ENCODE measurements around the gene IL22RA2. TPM values are rescaled to one million over a fixed set of nuclear protein-coding genes. Genes with fewer than 3 reads are reported as not detected.

Gene IL22RA2
- total RNA-seq, 2 experiments from 2014 or later, result not detected

GRCh38 chr6:137175157-137175867, 1.9 kb upstream of the IL22RA2 start:
- Mint-ChIP-seq H3K27me3 (ENCODE audit: low read depth) (peaks cover 18% of the 10 kb centered on the region), H3K36me3 (ENCODE audit: low read depth) (peaks cover 5% of the 10 kb centered on the region), H3K27ac (no peak overlapping the region), H3K9me3 (ENCODE audit: insufficient read depth) (peaks cover 4% of the 10 kb centered on the region), H3K4me3 (no peak overlapping the region), H3K4me1 (ENCODE audit: low read depth) (peaks cover 2% of the 10 kb centered on the region)
- ATAC-seq, result no peak
- POLR2A ChIA-PET, result no interaction called here
- CTCF ChIA-PET, result no interaction called here
- no peak for DNase-seq

- peaks cover 17% of the 10 kb centered on the region for H3K27me3 Mint-ChIP-seq (ENCODE audit: low read depth)
- no peak overlapping the region for H3K27ac Mint-ChIP-seq
- no peak for ATAC-seq
- peaks cover 8% of the 10 kb centered on the region for H3K9me3 Mint-ChIP-seq (ENCODE audit: insufficient read depth)
- H3K4me3 Mint-ChIP-seq, result no peak overlapping the region
- peaks cover 8% of the 10 kb centered on the region for H3K36me3 Mint-ChIP-seq (ENCODE audit: low read depth)
- peaks cover 2% of the 10 kb centered on the region for H3K4me1 Mint-ChIP-seq (ENCODE audit: low read depth)
- DNase-seq, result no peak
- POLR2A ChIA-PET, result no interaction called here
- CTCF ChIA-PET, result interaction anchor here (2.2 kb wide), 1 partner anchor 79 kb away, joined by 5 read pairs; no protein-coding TSS in a partner anchor
Measured at GRCh38 chr6:137172734-137173431, 561 bp downstream of the IL22RA2 start.

- DNase-seq (no peak), ATAC-seq (no peak)
- Mint-ChIP-seq H3K36me3 (ENCODE audit: low read depth) (peaks cover 10% of the 10 kb centered on the region), H3K4me3 (no peak overlapping the region), H3K4me1 (ENCODE audit: low read depth) (peaks cover 7% of the 10 kb centered on the region), H3K27ac (no peak overlapping the region), H3K27me3 (ENCODE audit: low read depth) (peaks cover 17% of the 10 kb centered on the region), H3K9me3 (ENCODE audit: insufficient read depth) (peaks cover 11% of the 10 kb centered on the region)
- ChIA-PET POLR2A (no interaction called here), CTCF (interaction anchor here (2.2 kb wide), 1 partner anchor 78 kb away, joined by 5 read pairs; no protein-coding TSS in a partner anchor)
Measured at GRCh38 chr6:137171824-137172733, 1.4 kb downstream of the IL22RA2 start.

- CTCF ChIA-PET, result interaction anchor here (2.2 kb wide), 1 partner anchor 77 kb away, joined by 5 read pairs; no protein-coding TSS in a partner anchor
- H3K27ac Mint-ChIP-seq, result no peak overlapping the region
Measured at GRCh38 chr6:137171053-137171374, 2.4 kb downstream of the IL22RA2 start.

GRCh38 chr6:137170266-137171052, 3.0 kb downstream of the IL22RA2 start:
- Mint-ChIP-seq H3K36me3 (ENCODE audit: low read depth) (peaks cover 20% of the 10 kb centered on the region), H3K27me3 (ENCODE audit: low read depth) (peaks cover 14% of the 10 kb centered on the region), H3K9me3 (ENCODE audit: insufficient read depth) (peaks cover 16% of the 10 kb centered on the region), H3K27ac (no peak overlapping the region), H3K4me3 (no peak overlapping the region), H3K4me1 (ENCODE audit: low read depth) (peaks cover 23% of the 10 kb centered on the region)
- POLR2A ChIA-PET, result no interaction called here
- CTCF ChIA-PET, result no interaction called here
- ATAC-seq, result no peak
- no peak for DNase-seq

More at GRCh38 chr6:137171053-137171374, 2.4 kb downstream of the IL22RA2 start:
- POLR2A ChIA-PET, result no interaction called here
- ATAC-seq (no peak), DNase-seq (no peak)
- Mint-ChIP-seq H3K4me3 (no peak overlapping the region), H3K27me3 (ENCODE audit: low read depth) (peaks cover 17% of the 10 kb centered on the region), H3K36me3 (ENCODE audit: low read depth) (peaks cover 16% of the 10 kb centered on the region), H3K9me3 (ENCODE audit: insufficient read depth) (peaks cover 14% of the 10 kb centered on the region), H3K4me1 (ENCODE audit: low read depth) (peaks cover 18% of the 10 kb centered on the region)

GRCh38 chr6:137167702-137168377, 5.6 kb downstream of the IL22RA2 start:
- POLR2A ChIA-PET, result no interaction called here
- Mint-ChIP-seq H3K9me3 (ENCODE audit: insufficient read depth) (peaks cover 36% of the 10 kb centered on the region), H3K4me1 (ENCODE audit: low read depth) (peaks cover 41% of the 10 kb centered on the region), H3K27ac (no peak overlapping the region), H3K27me3 (ENCODE audit: low read depth) (peaks cover 4% of the 10 kb centered on the region), H3K36me3 (ENCODE audit: low read depth) (peaks cover 42% of the 10 kb centered on the region), H3K4me3 (no peak overlapping the region)
- CTCF ChIA-PET, result interaction anchor here (1.0 to 5.0 kb wide), 2 partner anchors 30 to 74 kb away, joined by 3 to 38 read pairs; no protein-coding TSS in a partner anchor
- ATAC-seq (no peak), DNase-seq (no peak)

- Mint-ChIP-seq H3K36me3 (ENCODE audit: low read depth) (peaks cover 48% of the 10 kb centered on the region), H3K4me3 (no peak overlapping the region), H3K27me3 (ENCODE audit: low read depth) (peaks cover 10% of the 10 kb centered on the region), H3K27ac (peak overlapping the region; percentile 23), H3K9me3 (ENCODE audit: insufficient read depth) (peaks cover 41% of the 10 kb centered on the region), H3K4me1 (ENCODE audit: low read depth) (peaks cover 43% of the 10 kb centered on the region)
- ChIA-PET CTCF (interaction anchor here (0.6 to 5.0 kb wide), 10 partner anchors 11 to 103 kb away, joined by 3 to 38 read pairs (median 3); no protein-coding TSS in a partner anchor), POLR2A (no interaction called here)
- DNase-seq (no peak), ATAC-seq (no peak)
Measured at GRCh38 chr6:137166247-137167098, 7.0 kb downstream of the IL22RA2 start.

GRCh38 chr6:137165375-137166246, 7.8 kb downstream of the IL22RA2 start:
- Mint-ChIP-seq H3K27me3 (ENCODE audit: low read depth) (peaks cover 11% of the 10 kb centered on the region), H3K4me1 (ENCODE audit: low read depth) (peaks cover 48% of the 10 kb centered on the region), H3K27ac (peak overlapping the region; percentile 85), H3K9me3 (ENCODE audit: insufficient read depth) (peaks cover 40% of the 10 kb centered on the region), H3K4me3 (peak overlapping the region; percentile 64), H3K36me3 (ENCODE audit: low read depth) (peaks cover 50% of the 10 kb centered on the region)
- CTCF ChIA-PET, result interaction anchor here (0.7 to 5.0 kb wide), 12 partner anchors 10 to 149 kb away, joined by 3 to 38 read pairs (median 4); no protein-coding TSS in a partner anchor
- ATAC-seq, result peak; percentile 79
- peak; percentile 84 for DNase-seq
- POLR2A ChIA-PET, result no interaction called here

- POLR2A ChIA-PET, result no interaction called here
- Mint-ChIP-seq H3K4me3 (no peak overlapping the region), H3K36me3 (ENCODE audit: low read depth) (peaks cover 52% of the 10 kb centered on the region), H3K27me3 (ENCODE audit: low read depth) (peaks cover 10% of the 10 kb centered on the region), H3K4me1 (ENCODE audit: low read depth) (peaks cover 50% of the 10 kb centered on the region), H3K27ac (peak overlapping the region; percentile 4), H3K9me3 (ENCODE audit: insufficient read depth) (peaks cover 36% of the 10 kb centered on the region)
- CTCF ChIA-PET, result no interaction called here
- no peak for ATAC-seq
- DNase-seq, result no peak
Measured at GRCh38 chr6:137163732-137164318, 9.6 kb downstream of the IL22RA2 start.

Data from activated CD8-positive, alpha-beta T cell treated with anti-CD3 and anti-CD28 coated beads, Interleukin-2, amount 10 ng/mL, durations not matched to agents 7 days and 5 days (primary cell).